GM19240 (cell line): ENCODE measurements around the gene OLR1.
A peak's percentile ranks its signal among the peaks of the same experiment; 100 is the strongest.
"Not testable (repeated sequence)": the region's sequence is repeated elsewhere in the genome, so short reads cannot be mapped to it uniquely, and the experiment has no call there.

Experiments used
- DNase-seq: peaks from one replicate; pipeline ENCODE4 v3.0.0; 2011; ENCODE audit warnings: low spot score; ENCODE audit not compliant: insufficient read length

Gene OLR1

GRCh38 chr12:10171973-10172728 lies at the start of gene OLR1:
Gene OLR1 (minus strand): TSS chr12:10172132. CDS start chr12:10172077, 55 bp downstream.
- DNase-seq, result no peak

- no peak for DNase-seq
These were observed 48.6 kb upstream of the OLR1 start for GRCh38 chr12:10220398-10221077.

GRCh38 chr12:10218021-10218420 lies 46.1 kb upstream of the OLR1 start:
- DNase-seq, result no peak

GRCh38 chr12:10215946-10216345 lies 44.0 kb upstream of the OLR1 start:
- not testable (repeated sequence) for DNase-seq

GRCh38 chr12:10215436-10215835 lies 43.5 kb upstream of the OLR1 start:
- no peak for DNase-seq

GRCh38 chr12:10214895-10215267 lies 42.9 kb upstream of the OLR1 start:
- DNase-seq, result no peak

GRCh38 chr12:10214136-10214894 lies 42.4 kb upstream of the OLR1 start:
- DNase-seq, result no peak

GRCh38 chr12:10213168-10214135 lies 41.5 kb upstream of the OLR1 start:
- DNase-seq, result peak; percentile 17

GRCh38 chr12:10212739-10213131 lies 40.8 kb upstream of the OLR1 start, which contains the start of gene GABARAPL1:
Gene GABARAPL1 (plus strand): TSS chr12:10212877. CDS start chr12:10213130, 253 bp downstream.
- peak; percentile 49 for DNase-seq

GRCh38 chr12:10211940-10212738 lies 40.2 kb upstream of the OLR1 start:
- peak; percentile 29 for DNase-seq

- DNase-seq, result no peak
These were observed 39.4 kb upstream of the OLR1 start for GRCh38 chr12:10211101-10211939.

- no peak for DNase-seq
These were observed 38.3 kb upstream of the OLR1 start for GRCh38 chr12:10210225-10210624.

- no peak for DNase-seq
These were observed 35.2 kb upstream of the OLR1 start for GRCh38 chr12:10207136-10207535.

GRCh38 chr12:10205220-10205807 lies 33.4 kb upstream of the OLR1 start:
- no peak for DNase-seq

GRCh38 chr12:10204495-10204894 lies 32.6 kb upstream of the OLR1 start:
- DNase-seq, result not testable (repeated sequence)

- DNase-seq, result no peak
These were observed 25.9 kb upstream of the OLR1 start for GRCh38 chr12:10197879-10198278.

- DNase-seq, result peak; percentile 13
These were observed 24.3 kb upstream of the OLR1 start for GRCh38 chr12:10196210-10196609.

- DNase-seq, result no peak
These were observed 22.3 kb upstream of the OLR1 start for GRCh38 chr12:10194160-10194670.

GRCh38 chr12:10191865-10192264 lies 19.9 kb upstream of the OLR1 start:
- no peak for DNase-seq
